ENCODE data around the gene MAPK6.
A peak's percentile ranks its signal among the peaks of the same experiment; 100 is the strongest.
"Not testable (repeated sequence)": the region's sequence is repeated elsewhere in the genome, so short reads cannot be mapped to it uniquely, and the experiment has no call there.

The MAPK6 gene

GRCh38 chr15:52018693-52019393 is at the start of gene MAPK6:
MAPK6 (plus strand) TSS chr15:52019219; CDS start chr15:52046461, 27,242 bp downstream.
- peak; percentile 85 for DNase-seq

- no peak for DNase-seq
Observed at GRCh38 chr15:51969728-51970127, 49.3 kb upstream of the MAPK6 start.

- DNase-seq: no peak
Observed at GRCh38 chr15:51970132-51970817, 48.7 kb upstream of the MAPK6 start.

- DNase-seq: no peak
Observed at GRCh38 chr15:51971032-51971374, 48.0 kb upstream of the MAPK6 start.

- DNase-seq: peak; percentile 94
Observed at GRCh38 chr15:51971375-51972133, 47.5 kb upstream of the MAPK6 start, which contains the start of gene LEO1. LEO1 (minus strand) TSS chr15:51971778; CDS start chr15:51971745, 33 bp downstream.

- no peak for DNase-seq
Observed at GRCh38 chr15:51973220-51973619, 45.8 kb upstream of the MAPK6 start.

- no peak for DNase-seq
Observed at GRCh38 chr15:51973775-51974174, 45.2 kb upstream of the MAPK6 start.

- peak; percentile 90 for DNase-seq
Observed at GRCh38 chr15:51982013-51982769, 36.8 kb upstream of the MAPK6 start.

- no peak for DNase-seq
Observed at GRCh38 chr15:51982770-51983103, 36.3 kb upstream of the MAPK6 start.

- no peak for DNase-seq
Observed at GRCh38 chr15:51991141-51991540, 27.9 kb upstream of the MAPK6 start.

- DNase-seq: no peak
Observed at GRCh38 chr15:51992953-51993352, 26.1 kb upstream of the MAPK6 start.

GRCh38 chr15:52002351-52002750 is 16.7 kb upstream of the MAPK6 start:
- no peak for DNase-seq

- DNase-seq: not testable (repeated sequence)
Observed at GRCh38 chr15:52003089-52003488, 15.9 kb upstream of the MAPK6 start.

GRCh38 chr15:52003710-52004109 is 15.3 kb upstream of the MAPK6 start:
- no peak for DNase-seq

GRCh38 chr15:52004806-52005205 is 14.2 kb upstream of the MAPK6 start:
- no peak for DNase-seq

GRCh38 chr15:52005748-52006701 is 13.0 kb upstream of the MAPK6 start:
- peak; percentile 19 for DNase-seq

- DNase-seq: no peak
Observed at GRCh38 chr15:52006702-52007340, 12.2 kb upstream of the MAPK6 start.

- DNase-seq: no peak
Observed at GRCh38 chr15:52008359-52008697, 10.7 kb upstream of the MAPK6 start.

- peak; percentile 33 for DNase-seq
Observed at GRCh38 chr15:52008698-52009434, 10.2 kb upstream of the MAPK6 start.
